PC-3 (cell line): ENCODE data around the gene ICE2. TPM values are rescaled to one million over a fixed set of nuclear protein-coding genes. Genes with fewer than 3 reads are reported as not detected.

Experiments used
- ATAC-seq: fragments of 200-7000 bp; cut with Tn5 transposase; 2 replicates; pipeline ENCODE4 v1.9.1; 2020; ENCODE audit warnings: mild to moderate bottlenecking, moderate library complexity
- BruUV-seq: library from RNA; stranded (reverse); fragments of 400-500 nt; replicated peaks from 2 replicates; lab custom pipeline; 2021; lab: Mats Ljungman, UMichigan
- CTCF ChIA-PET: fragments of 300-600 bp; sonication (Branson Sonifier 250); formaldehyde crosslinking; loops from one replicate; lab custom pipeline; 2022; ENCODE audit warnings: antibody characterized with exemption; lab: Charles Lee
- POLR2A ChIA-PET: fragments of 300-600 bp; sonication (Branson Sonifier 250); formaldehyde crosslinking; loops from one replicate; lab custom pipeline; 2022; ENCODE audit warnings: antibody characterized with exemption; ENCODE audit not compliant: unreplicated experiment; lab: Charles Lee
- DNase-seq: peaks from one replicate; pipeline ENCODE4 v3.0.0-alpha.2; 2015
- H2AFZ ChIP-seq: fragments of 300-600 bp; sonication (generic); 2 replicates; pipeline ENCODE4 v1.6.0; 2016; ENCODE audit warnings: antibody characterized with exemption, low read length
- H3F3A ChIP-seq: fragments of 300-600 bp; sonication (generic); one replicate; pipeline ENCODE4 v1.6.0; 2017; ENCODE audit warnings: antibody characterized with exemption, low read length, control low read depth, mild to moderate bottlenecking; ENCODE audit not compliant: unreplicated experiment
- H3K27ac ChIP-seq: fragments of 300-600 bp; sonication (generic); 2 replicates; pipeline ENCODE4 v1.5.1; 2016; ENCODE audit warnings: mild to moderate bottlenecking, low read length
- H3K27me3 ChIP-seq: fragments of 300-600 bp; sonication (generic); 2 replicates; pipeline ENCODE4 v1.6.1; 2016; ENCODE audit warnings: low read length, mixed read lengths
- H3K36me3 ChIP-seq: fragments of 300-600 bp; sonication (generic); 2 replicates; pipeline ENCODE4 v1.6.1; 2016; ENCODE audit warnings: low read depth, mixed run types, low read length, mixed read lengths
- H3K4me1 ChIP-seq: fragments of 300-600 bp; sonication (generic); 2 replicates; pipeline ENCODE4 v1.5.1; 2016; ENCODE audit warnings: low read length; ENCODE audit not compliant: insufficient read depth
- H3K4me2 ChIP-seq: fragments of 300-600 bp; sonication (generic); 2 replicates; pipeline ENCODE4 v1.6.0; 2016; ENCODE audit warnings: low read length
- H3K4me3 ChIP-seq: fragments of 300-600 bp; sonication (generic); 2 replicates; pipeline ENCODE4 v1.5.1; 2016; ENCODE audit warnings: mild to moderate bottlenecking, low read length, mixed read lengths
- H3K79me2 ChIP-seq: fragments of 300-600 bp; sonication (generic); 2 replicates; pipeline ENCODE4 v1.6.1; 2017; ENCODE audit warnings: low read length, mixed read lengths
- H3K9ac ChIP-seq: fragments of 300-600 bp; sonication (generic); 2 replicates; pipeline ENCODE4 v1.6.0; 2016; ENCODE audit warnings: mild to moderate bottlenecking, low read length
- H3K9me2 ChIP-seq: fragments of 300-600 bp; sonication (generic); replicated peaks from 2 replicates; pipeline ENCODE4 v1.6.1; 2016; ENCODE audit warnings: mixed run types, low read length, mixed read lengths
- H3K9me3 ChIP-seq: fragments of 300-600 bp; sonication (generic); 2 replicates; pipeline ENCODE4 v1.6.1; 2016; ENCODE audit warnings: low read length, mixed read lengths
- H4K20me1 ChIP-seq: fragments of 300-600 bp; sonication (generic); 2 replicates; pipeline ENCODE4 v1.6.1; 2016; ENCODE audit warnings: low read length, mixed read lengths
- EZH2 ChIP-seq: fragments of 300-600 bp; sonication (generic); IDR thresholded peaks from one replicate; pipeline ENCODE4 v1.6.1; 2017; ENCODE audit warnings: antibody characterized with exemption, mild to moderate bottlenecking, low read length; ENCODE audit not compliant: unreplicated experiment
- EZH2phosphoT487 ChIP-seq: fragments of 300-600 bp; sonication (generic); IDR thresholded peaks from 2 replicates; pipeline ENCODE4 v1.6.1; 2018; ENCODE audit warnings: mild to moderate bottlenecking, antibody characterized with exemption, low read length, borderline replicate concordance
- intact Hi-C: fragments of 100-400 bp; cut with micrococcal nuclease; formaldehyde crosslinking; loops from 2 replicates; pipeline ENCODE4 v1.9.0; 2023
- total RNA-seq: library from RNA; depleted of rRNA; stranded (reverse); fragments of >200 nt; gene quantifications from 2 replicates; pipeline ENCODE4 v1.2.3, GENCODE V29; 2014
- TF ChIP-seq, protein P1 (sequence below): fragments of 300-600 bp; sonication (generic); conservative IDR thresholded peaks from 2 replicates; pipeline ENCODE4 v1.5.1; 2017; ENCODE audit warnings: antibody characterized with exemption, low read depth, mild to moderate bottlenecking, low read length

Gene ICE2
- total RNA-seq, 1 experiment from 2014 or later, result 14.8 TPM

DNA sequence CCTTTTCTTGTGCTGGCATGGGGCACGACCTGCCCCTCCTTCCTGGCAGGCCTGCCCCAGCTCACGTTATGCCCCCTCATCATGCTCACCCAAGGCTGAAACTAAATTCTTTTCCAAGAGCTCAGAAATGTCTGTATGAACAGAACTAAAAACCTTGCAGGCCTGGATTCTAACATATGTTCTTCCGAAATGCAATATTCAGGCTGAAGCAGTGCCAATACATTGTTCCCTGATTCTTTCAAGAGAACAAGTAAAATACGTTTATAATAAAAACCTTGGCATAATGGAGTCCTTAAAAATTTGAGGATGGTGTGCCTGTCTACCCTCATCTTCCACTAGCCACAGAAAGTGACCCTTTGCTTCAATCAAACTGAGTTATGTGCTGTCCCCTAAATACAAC lies 48.5 kb upstream of the ICE2 start:
- H3K4me2 ChIP-seq, result no peak overlapping the region
- POLR2A ChIA-PET, result no interaction called here
- H3K9ac ChIP-seq, result no peak overlapping the region
- no peak for ATAC-seq
- H3K4me3 ChIP-seq, result no peak overlapping the region
- TF ChIP-seq EZH2 (no peak), EZH2phosphoT487 (no peak)
- TF ChIP-seq, protein P1, sequence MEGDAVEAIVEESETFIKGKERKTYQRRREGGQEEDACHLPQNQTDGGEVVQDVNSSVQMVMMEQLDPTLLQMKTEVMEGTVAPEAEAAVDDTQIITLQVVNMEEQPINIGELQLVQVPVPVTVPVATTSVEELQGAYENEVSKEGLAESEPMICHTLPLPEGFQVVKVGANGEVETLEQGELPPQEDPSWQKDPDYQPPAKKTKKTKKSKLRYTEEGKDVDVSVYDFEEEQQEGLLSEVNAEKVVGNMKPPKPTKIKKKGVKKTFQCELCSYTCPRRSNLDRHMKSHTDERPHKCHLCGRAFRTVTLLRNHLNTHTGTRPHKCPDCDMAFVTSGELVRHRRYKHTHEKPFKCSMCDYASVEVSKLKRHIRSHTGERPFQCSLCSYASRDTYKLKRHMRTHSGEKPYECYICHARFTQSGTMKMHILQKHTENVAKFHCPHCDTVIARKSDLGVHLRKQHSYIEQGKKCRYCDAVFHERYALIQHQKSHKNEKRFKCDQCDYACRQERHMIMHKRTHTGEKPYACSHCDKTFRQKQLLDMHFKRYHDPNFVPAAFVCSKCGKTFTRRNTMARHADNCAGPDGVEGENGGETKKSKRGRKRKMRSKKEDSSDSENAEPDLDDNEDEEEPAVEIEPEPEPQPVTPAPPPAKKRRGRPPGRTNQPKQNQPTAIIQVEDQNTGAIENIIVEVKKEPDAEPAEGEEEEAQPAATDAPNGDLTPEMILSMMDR, result no peak
- no TSS peak for BruUV-seq
- no peak overlapping the region for H2AFZ ChIP-seq
- no peaks in the 10 kb centered on the region for H3F3A ChIP-seq
- no peaks in the 10 kb centered on the region for H4K20me1 ChIP-seq
- no peaks in the 10 kb centered on the region for H3K79me2 ChIP-seq
- peaks cover 57% of the 10 kb centered on the region for H3K4me1 ChIP-seq
- H3K9me3 ChIP-seq, result no peaks in the 10 kb centered on the region
- H3K27ac ChIP-seq, result no peak overlapping the region
- CTCF ChIA-PET, result no interaction called here
- no peaks in the 10 kb centered on the region for H3K27me3 ChIP-seq
- no peaks in the 10 kb centered on the region for H3K36me3 ChIP-seq
- no peaks in the 10 kb centered on the region for H3K9me2 ChIP-seq
- intact Hi-C loops, result loop anchor here (2.0 to 10.0 kb wide), 4 partner anchors 19 to 133 kb away; partner anchors contain the start of genes ANXA2 and ICE2
- DNase-seq, result no peak

GRCh38 chr15:60526127-60526616 lies 47.2 kb upstream of the ICE2 start:
- Histone ChIP-seq H3K4me1 (peaks cover 66% of the 10 kb centered on the region), H3K9me3 (no peaks in the 10 kb centered on the region), H3K79me2 (no peaks in the 10 kb centered on the region), H3K4me3 (peak overlapping the region; percentile 55), H3K9me2 (no peaks in the 10 kb centered on the region), H3F3A (no peaks in the 10 kb centered on the region), H3K27me3 (no peaks in the 10 kb centered on the region), H4K20me1 (no peaks in the 10 kb centered on the region), H3K36me3 (no peaks in the 10 kb centered on the region), H3K4me2 (peak overlapping the region; percentile 77), H3K9ac (peak overlapping the region; percentile 22), H2AFZ (no peak overlapping the region), H3K27ac (peak overlapping the region; percentile 62)
- ATAC-seq (peak; percentile 77), DNase-seq (peak; percentile 94)
- CTCF ChIA-PET, result interaction anchor here (0.6 kb wide), 1 partner anchor 81 kb away, joined by 4 read pairs; no protein-coding TSS in a partner anchor
- no TSS peak for BruUV-seq
- TF ChIP-seq, protein P1, result no peak
- TF ChIP-seq EZH2 (no peak), EZH2phosphoT487 (no peak)
- intact Hi-C loops, result loop anchor here (2.0 to 10.0 kb wide), 4 partner anchors 17 to 131 kb away; partner anchors contain the start of genes ANXA2 and ICE2
- POLR2A ChIA-PET, result no interaction called here

- no peak for ATAC-seq
Observed at GRCh38 chr15:60525341-60526039, 46.5 kb upstream of the ICE2 start.

More at GRCh38 chr15:60525341-60526039, 46.5 kb upstream of the ICE2 start:
- peaks cover 73% of the 10 kb centered on the region for H3K4me1 ChIP-seq
- H3K27ac ChIP-seq, result peak overlapping the region; percentile 62
- no peaks in the 10 kb centered on the region for H3K9me3 ChIP-seq
- BruUV-seq, result no TSS peak
- H2AFZ ChIP-seq, result no peak overlapping the region
- peak overlapping the region; percentile 77 for H3K4me2 ChIP-seq
- intact Hi-C loops, result loop anchor here (2.0 to 10.0 kb wide), 4 partner anchors 17 to 131 kb away; partner anchors contain the start of genes ANXA2 and ICE2
- H3K36me3 ChIP-seq, result no peaks in the 10 kb centered on the region
- POLR2A ChIA-PET, result no interaction called here
- no peak overlapping the region for H3K4me3 ChIP-seq
- H3K79me2 ChIP-seq, result no peaks in the 10 kb centered on the region
- H3K9ac ChIP-seq, result peak overlapping the region; percentile 22
- H3K9me2 ChIP-seq, result no peaks in the 10 kb centered on the region
- H3F3A ChIP-seq, result peaks cover 2% of the 10 kb centered on the region
- CTCF ChIA-PET, result no interaction called here
- TF ChIP-seq, protein P1, result no peak
- H3K27me3 ChIP-seq, result no peaks in the 10 kb centered on the region
- no peaks in the 10 kb centered on the region for H4K20me1 ChIP-seq
- no peak for DNase-seq
